BJ (cell line): ENCODE measurements around the gene PRSS27. TPM values are rescaled to one million over a fixed set of nuclear protein-coding genes. Genes with fewer than 3 reads are reported as not detected.

Experiments
- CTCF ChIA-PET: fragments of 350-600 bp; formaldehyde crosslinking; extraction: SDS; loops from one replicate; lab custom pipeline; 2021; ENCODE audit warnings: antibody characterized with exemption, inconsistent platforms; lab: Yijun Ruan, JAX
- POLR2A ChIA-PET: fragments of 300-600 bp; sonication (Branson Sonifier 250); formaldehyde crosslinking; extraction: SDS; loops from one replicate; lab custom pipeline; 2021; ENCODE audit warnings: antibody characterized with exemption; lab: Charles Lee
- DNase-seq: peaks from one replicate; pipeline ENCODE4 v3.0.0-alpha.2; 2011; ENCODE audit warnings: low read depth
- H3K27me3 ChIP-seq: 2 replicates; pipeline ENCODE4 v1.6.0; 2011; ENCODE audit warnings: low read length; ENCODE audit not compliant: control insufficient read depth, insufficient read depth
- H3K36me3 ChIP-seq: 2 replicates; pipeline ENCODE4 v1.5.1; 2011; ENCODE audit warnings: low read length; ENCODE audit not compliant: control insufficient read depth, insufficient read depth
- H3K4me3 ChIP-seq: 2 replicates; pipeline ENCODE4 v1.5.1; 2011; ENCODE audit warnings: low read depth, mild to moderate bottlenecking, control low read depth, low read length
- polyA plus RNA-seq: library from polyadenylated mRNA; depleted of rRNA; stranded (reverse); fragments of >200 nt; gene quantifications from 2 replicates; pipeline ENCODE4 v1.2.3, GENCODE V29; 2011
- TF ChIP-seq, protein P1 (sequence below): IDR thresholded peaks from 2 replicates; pipeline ENCODE4 v1.5.1; 2011; ENCODE audit warnings: low read depth, mild to moderate bottlenecking, control low read depth, inconsistent platforms, low read length, moderate library complexity; ENCODE audit not compliant: insufficient read depth

The PRSS27 gene
- polyA plus RNA-seq, 1 experiment: 0.97 TPM

- Histone ChIP-seq H3K4me3 (no peak overlapping the region), H3K36me3 (peaks cover 74% of the 10 kb centered on the region), H3K27me3 (no peaks in the 10 kb centered on the region)
- POLR2A ChIA-PET: no interaction called here
- DNase-seq: no peak
- TF ChIP-seq, protein P1, sequence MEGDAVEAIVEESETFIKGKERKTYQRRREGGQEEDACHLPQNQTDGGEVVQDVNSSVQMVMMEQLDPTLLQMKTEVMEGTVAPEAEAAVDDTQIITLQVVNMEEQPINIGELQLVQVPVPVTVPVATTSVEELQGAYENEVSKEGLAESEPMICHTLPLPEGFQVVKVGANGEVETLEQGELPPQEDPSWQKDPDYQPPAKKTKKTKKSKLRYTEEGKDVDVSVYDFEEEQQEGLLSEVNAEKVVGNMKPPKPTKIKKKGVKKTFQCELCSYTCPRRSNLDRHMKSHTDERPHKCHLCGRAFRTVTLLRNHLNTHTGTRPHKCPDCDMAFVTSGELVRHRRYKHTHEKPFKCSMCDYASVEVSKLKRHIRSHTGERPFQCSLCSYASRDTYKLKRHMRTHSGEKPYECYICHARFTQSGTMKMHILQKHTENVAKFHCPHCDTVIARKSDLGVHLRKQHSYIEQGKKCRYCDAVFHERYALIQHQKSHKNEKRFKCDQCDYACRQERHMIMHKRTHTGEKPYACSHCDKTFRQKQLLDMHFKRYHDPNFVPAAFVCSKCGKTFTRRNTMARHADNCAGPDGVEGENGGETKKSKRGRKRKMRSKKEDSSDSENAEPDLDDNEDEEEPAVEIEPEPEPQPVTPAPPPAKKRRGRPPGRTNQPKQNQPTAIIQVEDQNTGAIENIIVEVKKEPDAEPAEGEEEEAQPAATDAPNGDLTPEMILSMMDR: no peak
- CTCF ChIA-PET: interaction anchor here (0.7 to 1.0 kb wide), 3 partner anchors 11 to 101 kb away, joined by 3 to 5 read pairs (median 3); no protein-coding TSS in a partner anchor
These were observed 47.2 kb upstream of the PRSS27 start for GRCh38 chr16:2767140-2767731.

GRCh38 chr16:2766430-2767139, 46.6 kb upstream of the PRSS27 start:
- Histone ChIP-seq H3K4me3 (no peak overlapping the region), H3K27me3 (no peaks in the 10 kb centered on the region), H3K36me3 (peaks cover 79% of the 10 kb centered on the region)
- TF ChIP-seq, protein P1: no peak
- DNase-seq: no peak
- ChIA-PET POLR2A (no interaction called here), CTCF (interaction anchor here (0.9 to 1.0 kb wide), 2 partner anchors 10 to 12 kb away, joined by 3 to 5 read pairs; no protein-coding TSS in a partner anchor)

DNA sequence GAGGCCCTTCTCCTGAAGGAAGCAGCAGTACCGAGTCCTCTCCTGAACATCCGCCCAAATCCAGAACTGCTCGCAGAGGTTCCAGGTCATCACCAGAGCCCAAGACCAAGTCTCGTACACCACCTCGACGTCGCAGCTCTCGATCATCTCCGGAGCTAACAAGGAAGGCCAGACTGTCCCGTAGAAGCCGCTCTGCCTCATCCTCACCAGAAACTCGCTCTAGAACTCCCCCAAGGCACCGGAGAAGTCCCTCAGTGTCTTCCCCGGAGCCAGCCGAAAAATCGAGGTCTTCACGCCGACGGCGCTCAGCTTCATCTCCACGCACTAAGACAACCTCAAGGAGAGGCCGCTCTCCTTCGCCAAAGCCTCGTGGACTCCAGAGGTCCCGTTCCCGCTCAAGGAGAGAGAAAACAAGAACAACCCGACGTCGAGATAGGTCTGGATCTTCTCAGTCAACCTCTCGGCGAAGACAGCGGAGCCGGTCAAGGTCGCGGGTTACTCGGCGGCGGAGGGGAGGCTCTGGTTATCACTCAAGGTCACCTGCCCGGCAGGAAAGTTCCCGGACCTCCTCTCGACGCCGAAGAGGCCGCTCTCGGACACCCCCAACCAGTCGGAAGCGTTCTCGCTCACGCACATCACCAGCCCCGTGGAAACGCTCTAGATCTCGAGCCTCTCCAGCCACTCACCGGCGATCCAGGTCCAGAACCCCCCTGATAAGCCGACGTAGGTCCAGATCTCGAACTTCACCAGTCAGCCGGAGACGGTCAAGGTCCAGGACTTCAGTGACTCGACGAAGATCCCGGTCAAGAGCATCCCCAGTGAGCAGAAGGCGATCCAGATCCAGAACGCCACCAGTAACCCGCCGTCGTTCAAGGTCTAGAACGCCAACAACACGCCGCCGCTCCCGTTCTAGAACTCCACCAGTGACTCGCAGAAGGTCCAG, 45.7 kb upstream of the PRSS27 start:
- TF ChIP-seq, protein P1: no peak
- no peak overlapping the region for H3K4me3 ChIP-seq
- peaks cover 77% of the 10 kb centered on the region for H3K36me3 ChIP-seq
- H3K27me3 ChIP-seq: no peaks in the 10 kb centered on the region
- DNase-seq: no peak
- ChIA-PET CTCF (no interaction called here), POLR2A (no interaction called here)

GRCh38 chr16:2764718-2765117, 44.7 kb upstream of the PRSS27 start:
- TF ChIP-seq, protein P1: no peak
- no peaks in the 10 kb centered on the region for H3K27me3 ChIP-seq
- POLR2A ChIA-PET: no interaction called here
- H3K36me3 ChIP-seq: peaks cover 72% of the 10 kb centered on the region
- DNase-seq: no peak
- no peak overlapping the region for H3K4me3 ChIP-seq
- CTCF ChIA-PET: no interaction called here

- H3K27me3 ChIP-seq: no peaks in the 10 kb centered on the region
- peaks cover 65% of the 10 kb centered on the region for H3K36me3 ChIP-seq
- ChIA-PET POLR2A (no interaction called here), CTCF (interaction anchor here (1.9 kb wide), 1 partner anchor 10 kb away, joined by 7 read pairs; no protein-coding TSS in a partner anchor)
- TF ChIP-seq, protein P1: no peak
- no peak overlapping the region for H3K4me3 ChIP-seq
- DNase-seq: no peak
These were observed 43.1 kb upstream of the PRSS27 start for GRCh38 chr16:2763173-2763572.
